GM18873 (cell line): ENCODE results near the gene GTF2A1.
"Not testable (repeated sequence)": the region's sequence is repeated elsewhere in the genome, so short reads cannot be mapped to it uniquely, and the experiment has no call there.

Experiments used
- ATAC-seq: cut with Tn5 transposase; IDR thresholded peaks from one replicate; pipeline ENCODE4 v1.9.1; 2021; ENCODE audit warnings: mild to moderate bottlenecking, moderate library complexity, moderate number of reproducible peaks; ENCODE audit not compliant: unreplicated experiment, low FRiP score

Gene GTF2A1

DNA sequence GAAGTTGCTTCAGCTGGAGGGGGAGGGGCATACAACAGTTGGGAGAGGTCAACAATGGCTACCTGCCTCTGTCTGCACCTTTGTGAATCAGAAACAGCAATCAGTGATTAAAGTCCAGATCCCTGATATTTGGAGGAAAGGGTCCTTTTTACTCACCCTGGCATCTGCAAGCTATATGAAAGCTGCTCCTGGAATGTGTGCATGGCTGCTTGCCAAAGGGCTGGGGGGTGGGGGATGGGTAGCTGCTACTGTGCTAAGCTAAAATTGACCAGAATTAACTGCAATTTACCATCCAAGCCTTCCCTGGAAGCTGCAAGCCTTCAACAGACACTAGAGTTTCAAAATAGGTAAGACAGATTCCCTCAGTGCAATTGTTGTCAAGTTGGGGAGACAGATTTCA lies 13.5 kb upstream of the GTF2A1 start:
- no peak for ATAC-seq

DNA sequence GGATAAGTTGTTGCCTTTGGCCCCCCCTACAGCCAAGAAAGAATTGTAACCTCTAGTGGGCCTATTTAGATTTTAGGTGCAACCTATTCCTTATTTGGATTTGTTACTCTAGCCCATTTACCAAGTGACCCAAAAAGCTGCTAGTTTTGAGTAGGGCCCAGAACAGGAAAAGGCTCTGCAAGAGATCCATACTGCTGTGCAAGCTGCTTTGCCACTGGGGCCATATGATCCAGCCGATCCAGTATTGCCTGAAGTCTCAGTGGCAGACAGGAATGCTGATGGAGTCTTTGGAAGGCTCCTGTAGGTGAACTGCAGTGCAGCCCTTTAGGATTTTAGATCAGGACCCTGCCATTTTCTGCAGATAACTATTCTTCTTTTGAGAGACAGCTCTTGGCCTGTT lies 12.9 kb upstream of the GTF2A1 start:
- no peak for ATAC-seq

DNA sequence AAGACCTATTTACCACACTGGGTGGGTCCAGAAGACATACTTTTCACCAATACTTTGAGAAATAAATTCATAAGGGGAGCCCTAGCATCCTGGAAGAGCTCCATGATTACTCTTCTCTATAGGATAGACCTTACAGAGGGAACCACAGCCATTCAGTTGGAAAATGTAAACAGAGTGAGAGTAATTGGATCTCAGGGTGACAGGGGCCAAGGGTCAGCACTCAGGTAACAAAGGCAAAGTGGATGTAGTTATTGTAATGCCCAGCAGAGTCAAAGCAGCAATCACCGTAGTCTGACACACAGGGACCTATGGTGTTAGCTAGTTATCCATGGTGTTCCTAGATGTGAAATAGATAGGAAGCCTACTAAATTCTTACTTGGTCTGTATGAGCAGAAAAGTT lies 10.8 kb upstream of the GTF2A1 start:
- ATAC-seq = no peak

DNA sequence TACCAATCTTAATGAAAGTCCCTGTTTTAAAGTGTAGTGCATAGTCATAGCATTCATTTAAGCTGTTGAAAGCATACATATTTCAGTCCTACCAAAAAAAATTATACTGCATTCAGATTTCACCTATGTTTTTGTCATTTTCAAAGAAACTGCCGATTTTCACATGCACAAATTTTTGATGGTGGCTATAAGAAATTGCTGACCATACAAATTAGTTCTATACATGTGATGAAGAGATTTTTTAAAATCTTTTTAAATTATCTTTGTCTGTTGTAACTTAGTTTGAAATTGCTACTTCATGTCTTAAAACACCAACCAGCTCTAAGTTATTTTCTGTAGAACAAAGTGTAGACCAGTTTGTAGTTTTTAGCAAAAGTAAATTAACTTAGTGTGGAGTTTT lies 3.5 kb upstream of the GTF2A1 start:
- no peak for ATAC-seq

DNA sequence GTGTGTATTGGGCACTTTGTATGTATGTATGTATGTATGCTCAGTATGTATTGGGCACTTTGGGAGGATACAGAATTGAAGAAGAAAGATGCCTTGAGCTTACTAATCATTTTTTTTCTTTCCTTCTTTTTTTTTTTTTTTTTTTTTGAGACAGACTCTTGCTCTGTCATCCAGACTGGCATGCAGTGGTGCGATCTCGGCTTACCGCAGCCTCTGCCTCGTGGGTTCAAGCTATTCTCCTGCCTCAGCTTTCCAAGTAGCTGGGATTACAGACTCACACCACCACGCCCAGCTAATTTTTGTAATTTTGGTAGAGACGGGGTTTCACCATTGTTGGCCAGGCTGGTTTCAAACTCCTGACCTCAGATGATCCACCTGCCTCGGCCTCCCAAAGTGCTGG lies 3.0 kb upstream of the GTF2A1 start:
- ATAC-seq = not testable (repeated sequence)

DNA sequence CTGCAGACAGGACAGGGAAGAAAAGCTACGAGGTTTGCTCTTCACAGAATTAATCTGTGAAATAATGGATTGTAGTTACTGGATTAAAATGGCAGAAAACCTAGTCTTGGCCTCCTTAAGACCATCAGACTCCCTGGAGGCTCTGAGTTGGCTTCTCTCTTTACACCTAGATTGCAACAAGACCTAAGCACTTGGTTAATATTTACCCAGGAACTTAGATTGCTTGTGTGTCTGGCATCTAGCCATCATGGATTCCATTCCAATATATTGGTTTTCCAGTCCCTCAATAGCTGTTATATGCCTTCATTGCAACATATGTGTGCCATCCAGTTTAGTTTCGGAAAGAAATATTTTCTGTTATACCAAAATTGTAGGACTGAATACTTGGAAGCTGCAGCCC lies 1.9 kb upstream of the GTF2A1 start:
- no peak for ATAC-seq

DNA sequence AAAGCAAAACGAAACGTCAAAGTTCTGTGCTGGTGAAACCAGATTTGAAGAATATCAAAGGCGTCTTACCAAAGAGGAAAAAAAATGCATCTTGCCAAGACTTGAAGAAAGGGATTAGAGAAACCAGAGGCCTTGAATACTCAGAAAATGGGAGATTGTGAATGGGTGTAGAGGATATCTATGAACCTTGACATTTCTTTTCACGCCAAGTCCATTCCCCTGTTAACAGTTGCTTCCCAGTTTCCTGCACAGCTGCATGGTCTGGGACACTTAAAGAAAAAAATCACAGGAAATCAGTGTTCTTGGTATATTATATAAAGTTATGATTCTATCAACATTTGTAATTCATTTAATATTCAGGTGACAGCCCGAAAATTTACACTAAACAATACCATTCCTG lies 1.4 kb upstream of the GTF2A1 start:
- ATAC-seq = no peak

DNA sequence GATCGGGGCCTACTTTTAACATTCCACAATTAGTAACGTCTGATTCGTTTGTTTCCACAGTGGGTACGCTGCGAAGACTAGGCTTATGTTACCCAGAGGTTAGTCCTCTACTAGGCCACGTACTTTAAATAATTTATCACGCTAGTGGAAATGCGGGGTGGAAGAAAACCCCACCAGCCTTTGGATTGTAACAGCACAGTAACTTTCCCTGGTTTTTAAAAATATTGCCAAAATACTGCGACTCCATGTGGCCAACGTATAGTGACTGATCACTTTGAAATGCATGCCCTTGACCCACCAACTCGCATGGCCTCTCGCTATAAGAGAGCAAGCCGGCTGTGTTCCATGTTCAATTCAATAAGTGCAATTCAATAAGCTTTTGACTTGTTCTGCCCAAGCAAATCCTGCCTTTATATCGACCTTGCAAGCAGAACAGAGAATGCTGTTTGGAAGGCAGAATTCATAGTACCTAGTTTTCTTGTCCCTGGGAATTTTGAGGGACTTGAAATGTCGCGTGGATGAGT lies 882 bp upstream of the GTF2A1 start:
- no peak for ATAC-seq

DNA sequence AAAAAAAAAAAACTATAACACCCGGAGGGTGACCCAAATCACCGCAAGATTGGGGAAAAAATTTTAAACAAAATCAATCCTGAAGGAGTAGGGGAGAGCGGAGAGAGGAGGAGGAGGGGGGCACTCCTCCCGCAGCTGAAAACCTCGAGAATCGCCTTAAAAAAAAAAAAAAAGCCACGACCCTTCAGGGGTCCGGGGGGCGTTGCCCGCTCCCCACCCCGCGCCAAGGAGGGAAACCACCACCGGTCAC lies 254 bp downstream of the GTF2A1 start:
- no peak for ATAC-seq

DNA sequence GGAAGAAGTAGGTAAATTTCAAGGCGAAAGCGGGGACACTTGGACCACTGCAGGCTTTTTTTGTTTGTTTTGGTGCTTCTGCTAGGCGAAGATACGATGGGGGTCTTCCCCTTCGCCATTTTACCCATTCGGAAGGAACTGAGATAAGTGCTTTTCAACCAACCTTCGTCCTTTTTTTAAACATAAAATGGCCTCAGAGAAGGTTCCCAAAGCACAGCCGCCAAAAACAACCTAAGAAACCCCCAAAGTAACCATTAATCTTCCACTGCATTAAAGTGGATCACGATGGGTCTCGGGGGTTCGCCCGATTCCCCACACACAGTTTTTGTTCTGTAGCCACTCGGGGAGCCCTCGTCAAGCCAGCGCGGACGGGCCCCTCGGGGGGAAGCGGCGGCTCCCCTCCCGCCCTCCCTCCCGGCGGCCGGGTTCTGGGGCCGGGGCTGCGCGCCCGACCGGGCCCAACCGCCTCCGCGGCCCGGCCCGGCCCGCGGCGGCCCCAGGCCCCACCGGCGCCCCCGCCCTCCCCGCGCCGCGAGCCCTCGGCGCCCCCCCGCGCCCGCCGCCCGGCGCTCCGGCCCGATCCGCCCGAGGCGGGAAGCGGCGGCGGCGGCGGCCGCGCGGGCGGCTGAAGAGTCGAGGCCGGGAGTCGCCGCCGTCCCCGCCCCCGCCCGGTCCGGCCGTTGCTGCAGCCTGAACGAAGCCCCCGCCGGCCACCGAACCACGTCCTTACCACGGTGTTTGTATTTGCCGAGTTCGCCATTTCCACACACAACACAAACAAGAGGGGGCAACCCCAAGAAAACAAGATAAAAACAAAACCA lies 790 bp downstream of the GTF2A1 start:
- no peak for ATAC-seq

DNA sequence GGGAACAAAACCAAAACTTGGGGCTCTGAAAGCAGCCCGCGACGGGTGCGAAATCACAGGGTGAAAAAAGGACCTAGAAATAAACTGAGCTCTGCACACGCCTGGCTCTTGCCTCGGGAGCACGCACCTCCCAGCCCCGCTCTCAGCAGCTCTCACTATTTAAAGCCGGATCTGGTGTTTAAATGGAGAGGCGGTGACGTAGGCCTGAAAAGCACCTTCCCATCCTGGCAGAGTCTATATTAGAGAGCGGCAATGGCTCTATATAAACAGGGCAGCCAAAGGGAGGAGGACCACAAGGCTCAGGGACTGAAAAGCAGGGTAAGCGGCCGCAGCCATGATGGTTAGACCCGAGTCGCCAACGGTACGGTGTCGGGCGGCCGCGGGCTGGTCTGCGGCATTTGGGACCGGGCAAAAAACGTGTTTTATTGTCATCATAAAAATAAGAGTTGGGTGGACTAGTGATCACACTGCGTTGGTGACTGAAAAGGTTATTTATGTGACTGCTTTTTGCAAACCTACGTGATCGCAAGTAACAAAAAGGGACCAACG lies 1.5 kb downstream of the GTF2A1 start:
- peak; percentile 61 for ATAC-seq

DNA sequence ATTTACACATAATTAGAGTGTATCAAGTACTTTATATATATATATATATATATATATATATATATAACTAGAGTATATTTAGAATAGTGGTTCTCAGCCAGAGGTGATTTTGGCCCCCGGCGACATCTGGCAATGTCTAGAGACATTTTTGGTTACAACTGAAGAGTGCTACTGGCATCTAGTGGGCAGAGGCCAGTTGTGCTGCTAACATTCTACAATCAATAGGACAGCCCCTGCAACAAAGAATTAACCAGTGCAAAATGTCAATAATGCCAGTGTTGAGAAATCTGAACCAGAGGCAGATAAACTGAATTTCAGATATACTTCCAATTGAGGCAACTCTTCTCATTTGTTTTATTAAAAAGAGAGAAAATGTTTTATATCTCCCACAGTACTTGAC lies 8.9 kb downstream of the GTF2A1 start:
- peak; percentile 64 for ATAC-seq

DNA sequence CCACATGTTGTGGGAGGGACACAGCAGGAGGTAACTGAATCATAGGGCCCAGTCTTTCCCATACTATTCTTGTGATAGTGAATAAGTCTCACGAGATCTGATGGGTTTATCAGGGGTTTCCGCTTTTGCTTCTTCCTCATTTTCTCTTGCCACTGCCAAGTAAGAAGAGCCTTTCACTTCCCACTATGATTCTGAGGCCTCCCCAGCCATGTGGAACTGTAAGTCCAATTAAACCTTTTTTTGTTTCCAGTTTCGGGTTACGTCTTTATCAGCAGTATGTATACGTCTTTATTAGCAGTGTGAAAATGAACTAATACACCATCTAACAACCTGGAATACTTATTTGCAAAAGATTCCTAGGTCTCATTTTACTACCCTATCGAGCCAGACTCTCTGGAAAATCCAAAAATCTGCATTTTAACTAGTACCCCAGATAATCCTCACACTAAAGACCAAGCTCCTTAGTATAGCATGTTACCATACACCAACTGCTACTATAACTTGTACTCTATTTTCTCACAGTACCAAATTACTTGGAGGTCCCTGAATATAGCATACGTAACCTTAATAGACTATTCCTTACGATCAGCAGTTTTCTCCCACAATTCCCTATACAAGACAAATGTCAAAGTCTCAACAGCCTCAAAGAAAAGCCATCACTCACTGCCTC lies 11.5 kb downstream of the GTF2A1 start:
- ATAC-seq = no peak

DNA sequence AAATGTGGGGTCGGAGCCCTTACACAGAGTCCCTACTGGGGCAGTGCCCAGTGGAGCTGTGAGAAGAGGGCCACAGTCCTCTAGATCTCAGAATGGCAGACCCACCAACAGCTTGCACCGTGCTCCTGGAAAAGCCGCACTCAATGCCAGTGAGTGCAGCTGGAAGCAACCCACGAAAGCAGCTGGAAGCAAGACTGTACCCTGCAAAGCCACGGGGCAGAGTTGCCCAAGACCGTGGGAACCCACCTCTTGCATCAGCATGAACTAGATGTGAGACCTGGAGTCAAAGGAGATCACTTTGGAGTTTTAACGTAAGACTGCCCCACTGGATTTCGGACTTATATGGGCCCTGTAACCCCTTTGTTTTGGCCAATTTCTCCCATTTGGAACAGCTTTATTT lies 12.3 kb downstream of the GTF2A1 start:
- no peak for ATAC-seq

DNA sequence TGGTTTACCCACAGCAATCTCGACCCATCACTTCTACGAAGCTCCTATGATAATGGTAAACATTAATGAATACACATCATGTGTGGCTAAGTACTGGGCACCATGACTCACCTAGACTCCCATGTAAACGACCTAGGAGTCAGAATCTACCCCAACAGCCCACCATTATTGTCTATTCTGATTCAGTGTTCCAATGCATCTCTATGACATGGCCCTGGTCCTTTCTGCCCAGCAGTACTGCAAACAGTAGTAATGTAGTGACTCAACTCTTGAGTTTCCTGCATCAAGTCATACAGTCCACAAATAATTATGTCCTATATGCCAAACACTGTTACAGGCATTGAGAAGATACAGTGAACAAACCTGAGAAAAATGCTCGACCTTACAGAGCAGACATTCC lies 14.6 kb downstream of the GTF2A1 start:
- no peak for ATAC-seq

DNA sequence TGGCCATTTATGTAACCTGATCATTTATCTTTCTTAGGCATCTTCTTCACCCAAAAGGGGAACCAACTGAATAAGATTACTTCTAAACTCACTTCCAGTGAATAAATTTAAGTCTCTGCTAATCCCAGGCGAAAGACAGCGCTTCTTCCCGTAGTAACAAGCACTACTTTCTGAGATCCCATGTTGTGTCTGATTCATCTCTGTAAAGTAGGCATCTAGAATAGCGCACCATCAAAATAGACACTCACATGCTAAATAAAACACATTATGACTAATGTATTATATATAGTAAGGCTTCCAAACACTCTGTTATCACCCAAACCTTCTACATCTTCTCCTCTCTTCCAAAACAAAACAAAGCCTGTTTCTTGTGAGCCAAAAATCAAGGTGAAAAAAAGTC lies 15.1 kb downstream of the GTF2A1 start:
- no peak for ATAC-seq

DNA sequence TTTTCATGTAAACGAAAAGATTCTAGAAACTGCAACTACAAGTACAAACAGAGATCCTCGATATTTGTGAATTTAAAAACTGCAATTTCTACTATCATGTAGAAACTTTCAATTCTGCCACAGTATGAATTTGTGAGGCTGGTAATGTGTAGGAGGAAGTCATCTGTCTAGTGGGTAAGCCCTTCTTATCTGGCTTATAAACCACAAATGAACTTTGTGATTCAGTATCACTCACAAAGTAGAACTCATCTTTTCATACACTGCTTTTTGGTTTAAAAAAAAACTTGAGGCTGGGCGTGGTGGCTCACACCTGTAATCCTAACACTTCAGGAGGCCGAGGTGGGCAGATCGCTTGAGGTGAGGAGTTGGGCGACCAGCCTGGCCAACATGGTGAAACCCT lies 20.7 kb downstream of the GTF2A1 start:
- ATAC-seq = no peak

DNA sequence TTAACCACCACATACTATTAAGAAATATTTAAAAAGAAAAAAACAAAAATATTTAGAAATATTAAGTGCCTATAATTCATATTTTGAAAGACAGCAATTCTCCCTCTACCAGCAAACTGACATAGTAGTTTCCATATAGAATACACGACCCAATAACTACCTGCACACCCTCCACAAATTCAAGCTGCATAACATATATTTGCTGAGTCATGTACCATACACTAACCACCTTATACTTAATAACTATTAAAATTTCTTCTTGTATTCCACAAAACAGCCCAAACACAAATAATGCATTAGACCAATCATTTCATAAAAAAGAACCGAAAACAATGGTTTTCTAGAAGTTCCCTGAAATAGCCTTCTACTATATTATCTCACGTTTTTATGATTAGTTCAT lies 21.7 kb downstream of the GTF2A1 start:
- no peak for ATAC-seq

DNA sequence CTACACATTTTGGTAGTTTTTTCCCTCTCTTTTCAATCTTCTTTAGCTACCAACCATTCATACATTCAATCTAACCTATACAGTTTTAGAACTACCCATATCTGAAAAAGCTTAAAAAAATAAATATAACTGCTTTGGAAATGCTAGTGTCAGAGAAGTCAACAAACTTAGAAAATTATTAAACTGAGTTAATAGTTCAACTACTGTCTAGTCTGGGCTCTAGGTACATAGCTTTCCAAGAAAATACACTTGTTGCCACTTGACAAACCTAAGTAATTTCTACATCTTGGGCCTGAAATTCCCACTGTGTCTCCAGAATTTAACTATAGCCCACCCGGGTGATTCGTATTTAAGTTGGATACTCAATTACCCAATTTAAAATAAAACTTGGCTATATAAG lies 22.1 kb downstream of the GTF2A1 start:
- ATAC-seq = no peak

DNA sequence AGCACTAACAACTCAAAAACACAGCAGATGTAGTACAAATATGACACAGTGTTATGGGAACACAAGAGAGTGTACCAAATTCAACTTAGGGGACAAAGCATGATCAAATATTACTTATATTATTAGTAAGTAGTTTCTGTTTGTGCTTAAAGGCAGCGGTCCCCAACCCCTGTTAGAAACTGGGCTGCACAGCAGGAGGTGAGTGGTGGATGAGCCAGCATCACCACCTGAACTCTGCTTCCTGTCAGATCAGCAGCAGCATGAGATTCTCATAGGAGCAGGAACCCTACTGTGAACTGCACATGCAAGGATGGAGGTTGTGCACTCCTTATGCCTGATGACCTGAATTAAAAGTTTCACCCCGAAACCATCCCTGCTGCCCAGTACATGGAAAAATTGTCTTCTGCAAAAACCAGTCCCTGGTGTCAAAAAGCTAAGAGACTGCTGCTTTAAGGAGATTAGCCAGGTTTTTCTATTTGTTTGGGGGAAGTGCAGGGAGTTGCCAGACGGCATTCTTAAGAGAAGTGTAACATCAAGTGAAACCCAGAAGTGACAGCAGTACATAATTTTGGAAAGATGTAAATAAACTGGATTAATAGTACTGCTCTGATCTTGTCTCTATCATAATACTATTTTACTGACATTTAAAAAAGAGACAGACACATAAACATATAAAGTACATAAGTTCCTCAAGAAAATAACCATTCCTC lies 26.7 kb downstream of the GTF2A1 start:
- ATAC-seq = peak; percentile 60

DNA sequence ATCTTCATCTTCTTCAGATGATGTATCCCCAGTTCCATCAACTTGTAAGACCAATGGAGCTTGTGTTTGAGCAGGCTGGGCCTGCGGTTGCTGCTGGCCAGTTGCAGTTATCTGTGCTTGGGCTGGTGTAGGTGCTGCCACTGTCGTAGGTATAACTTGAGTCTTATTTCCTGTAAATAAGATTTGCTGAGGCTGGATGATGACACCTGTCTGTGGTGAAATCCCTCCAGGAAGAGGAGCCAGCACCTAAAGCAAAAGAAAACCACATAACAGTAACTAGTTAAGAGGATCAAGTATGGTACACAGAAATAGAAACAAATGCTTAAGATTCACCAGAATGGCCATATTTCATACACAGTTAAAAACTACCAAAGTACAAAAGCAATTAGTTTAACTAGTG lies 28.2 kb downstream of the GTF2A1 start:
- ATAC-seq = no peak
